DND-41 (cell line): ENCODE data around the gene REN.

Source experiments
- ATAC-seq: fragments of 200-7000 bp; cut with Tn5 transposase; 3 replicates; pipeline ENCODE4 v1.9.1; 2021; ENCODE audit warnings: low read depth; ENCODE audit not compliant: insufficient read depth
- DNase-seq: peaks from one replicate; pipeline ENCODE4 v3.0.0-alpha.2; 2020
- H2AFZ ChIP-seq: 2 replicates; pipeline ENCODE4 v1.6.0; 2012; ENCODE audit warnings: low read depth, low read length
- H3K27ac ChIP-seq: 2 replicates; pipeline ENCODE4 v1.5.1; 2012; ENCODE audit warnings: low read length, inconsistent platforms
- H3K27me3 ChIP-seq: fragments of 200-600 bp; sonication (generic); 2 replicates; pipeline ENCODE4 v1.6.0; 2012; ENCODE audit warnings: low read length, mild to moderate bottlenecking, inconsistent platforms; ENCODE audit not compliant: insufficient read depth, poor library complexity
- H3K36me3 ChIP-seq: 2 replicates; pipeline ENCODE4 v1.5.1; 2012; ENCODE audit warnings: low read length, inconsistent platforms; ENCODE audit not compliant: insufficient read depth
- H3K4me1 ChIP-seq: 2 replicates; pipeline ENCODE4 v1.5.1; 2012; ENCODE audit warnings: mild to moderate bottlenecking, low read length; ENCODE audit not compliant: insufficient read depth
- H3K4me2 ChIP-seq: 2 replicates; pipeline ENCODE4 v1.6.0; 2012; ENCODE audit warnings: mild to moderate bottlenecking, moderate library complexity, low read length, inconsistent platforms; ENCODE audit not compliant: insufficient read depth
- H3K4me3 ChIP-seq, 2 experiments: fragments of 200-600 bp in 1 of 2; shearing (Covaris generic) in 1 of 2; 2 replicates each; pipeline ENCODE4 v1.5.1; 2012 to 2016; ENCODE audit warnings: inconsistent platforms in 2 of 2, low read length in 2 of 2, mild to moderate bottlenecking in 2 of 2, low read depth in 1 of 2, moderate library complexity in 1 of 2
- H3K79me2 ChIP-seq: 2 replicates; pipeline ENCODE4 v1.6.0; 2012; ENCODE audit warnings: low read length, inconsistent platforms; ENCODE audit not compliant: insufficient read depth
- H3K9ac ChIP-seq: 2 replicates; pipeline ENCODE4 v1.6.0; 2012; ENCODE audit warnings: low read depth, mild to moderate bottlenecking, inconsistent platforms, low read length, moderate library complexity
- H3K9me3 ChIP-seq: 2 replicates; pipeline ENCODE4 v1.5.1; 2012; ENCODE audit warnings: low read length, moderate library complexity, mild to moderate bottlenecking, inconsistent platforms; ENCODE audit not compliant: insufficient read depth, severe bottlenecking
- H4K20me1 ChIP-seq: 2 replicates; pipeline ENCODE4 v1.6.0; 2012; ENCODE audit warnings: low read length; ENCODE audit not compliant: insufficient read depth
- CTCF ChIP-seq: IDR thresholded peaks from 2 replicates; pipeline ENCODE4 v1.5.1; 2012; ENCODE audit warnings: borderline replicate concordance, low read length, moderate library complexity, mild to moderate bottlenecking; ENCODE audit not compliant: poor library complexity, severe bottlenecking; ENCODE audit errors: extremely low read depth
- EZH2 ChIP-seq: IDR thresholded peaks from 3 replicates; pipeline ENCODE4 v1.6.1; 2012; ENCODE audit warnings: borderline replicate concordance, low read depth, mild to moderate bottlenecking, moderate library complexity, low read length, inconsistent platforms; ENCODE audit not compliant: severe bottlenecking

REN gene

GRCh38 chr1:204207136-204207616 is 41.0 kb upstream of the REN start:
- H3K27ac ChIP-seq = no peak overlapping the region
- H3K4me1 ChIP-seq = no peaks in the 10 kb centered on the region
- no peak overlapping the region for H3K9ac ChIP-seq
- no peak overlapping the region for H3K4me3 ChIP-seq
- no peaks in the 10 kb centered on the region for H3K36me3 ChIP-seq
- H3K27me3 ChIP-seq = peaks cover 13% of the 10 kb centered on the region
- ATAC-seq = peak; percentile 97
- no peak overlapping the region for H2AFZ ChIP-seq
- H4K20me1 ChIP-seq = no peaks in the 10 kb centered on the region; the same call in 1 of the 2 replicates
- H3K79me2 ChIP-seq = no peaks in the 10 kb centered on the region
- DNase-seq = peak; percentile 64
- H3K9me3 ChIP-seq = no peaks in the 10 kb centered on the region
- TF ChIP-seq EZH2 (no peak), CTCF (peak; percentile 91)
- H3K4me2 ChIP-seq = no peak overlapping the region

- ATAC-seq (no peak), DNase-seq (no peak)
- Histone ChIP-seq H3K27me3 (peaks cover 13% of the 10 kb centered on the region), H3K4me1 (no peaks in the 10 kb centered on the region), H3K4me2 (no peak overlapping the region), H3K4me3 (no peak overlapping the region), H4K20me1 (no peaks in the 10 kb centered on the region; the same call in 1 of the 2 replicates), H3K36me3 (no peaks in the 10 kb centered on the region), H3K9me3 (no peaks in the 10 kb centered on the region), H3K9ac (no peak overlapping the region), H3K27ac (no peak overlapping the region), H3K79me2 (no peaks in the 10 kb centered on the region), H2AFZ (no peak overlapping the region)
- TF ChIP-seq EZH2 = no peak
- no peak for TF ChIP-seq CTCF
These were observed 40.0 kb upstream of the REN start for GRCh38 chr1:204206121-204206520.

GRCh38 chr1:204205486-204205885 is 39.3 kb upstream of the REN start:
- no peak overlapping the region for H3K27ac ChIP-seq
- no peaks in the 10 kb centered on the region; the same call in 1 of the 2 replicates for H4K20me1 ChIP-seq
- H3K9ac ChIP-seq = no peak overlapping the region
- no peak for TF ChIP-seq EZH2
- no peak for TF ChIP-seq CTCF
- H3K9me3 ChIP-seq = no peaks in the 10 kb centered on the region
- no peak overlapping the region for H2AFZ ChIP-seq
- H3K36me3 ChIP-seq = no peaks in the 10 kb centered on the region
- ATAC-seq = no peak
- no peak for DNase-seq
- H3K79me2 ChIP-seq = no peaks in the 10 kb centered on the region
- no peak overlapping the region for H3K4me2 ChIP-seq
- H3K4me1 ChIP-seq = no peaks in the 10 kb centered on the region
- peaks cover 13% of the 10 kb centered on the region for H3K27me3 ChIP-seq
- no peak overlapping the region for H3K4me3 ChIP-seq

- Histone ChIP-seq H4K20me1 (no peaks in the 10 kb centered on the region; the same call in 1 of the 2 replicates), H3K9me3 (no peaks in the 10 kb centered on the region), H3K4me2 (no peak overlapping the region), H3K79me2 (no peaks in the 10 kb centered on the region), H3K9ac (no peak overlapping the region), H3K36me3 (no peaks in the 10 kb centered on the region), H3K27me3 (peaks cover 13% of the 10 kb centered on the region), H2AFZ (no peak overlapping the region), H3K27ac (no peak overlapping the region), H3K4me3 (no peak overlapping the region), H3K4me1 (no peaks in the 10 kb centered on the region)
- no peak for TF ChIP-seq EZH2
- TF ChIP-seq CTCF = no peak
- no peak for DNase-seq
- no peak for ATAC-seq
These were observed 38.8 kb upstream of the REN start for GRCh38 chr1:204204944-204205343.
